ENCODE measurements around the gene SCNN1B. TPM values are rescaled to one million over a fixed set of nuclear protein-coding genes. Genes with fewer than 3 reads are reported as not detected.
"Not testable (repeated sequence)": the region's sequence is repeated elsewhere in the genome, so short reads cannot be mapped to it uniquely, and the experiment has no call there.

The SCNN1B gene
- total and polyA plus RNA-seq, 2 of the 13 experiments (the other 11 are each of a cell fraction or from before 2014, with no cell fraction given): not detected

GRCh38 chr16:23252310-23252709 is 49.8 kb upstream of the SCNN1B start:
- H3K4me2 ChIP-seq (ENCODE audit: low read depth, low read length): no peak overlapping the region
- FAIRE-seq (no peak), DNase-seq (ENCODE audit: low spot score) (no peak), ATAC-seq (no peak)
- no peak overlapping the region for H2AFZ ChIP-seq (ENCODE audit: low read length)
- POLR2A ChIA-PET: no interaction called here
- H3K9me3 ChIP-seq (ENCODE audit: low read length): no peaks in the 10 kb centered on the region
- H3K4me3 ChIP-seq (replicated peaks in 1 of 3; ENCODE audit: insufficient read depth in 1 of 3, low read depth in 2 of 3, low read length in 3 of 3): no peak overlapping the region
- intact Hi-C loops (cut with micrococcal nuclease; ENCODE audit: unreplicated experiment) (no loop called here), in situ Hi-C loops (cut with HindIII; ENCODE audit: extremely low pct_ligation_motif_present, low pct_unique_long_range_greater_than_20kb) (no loop called here)
- TF ChIP-seq ETV5 (CRISPR knock-in tag; IDR thresholded peaks at IDR 0.05; ENCODE audit: borderline replicate concordance): no peak
- no peak for TF ChIP-seq HOXA7 (CRISPR knock-in tag; IDR thresholded peaks at IDR 0.05)
- no peak for TF ChIP-seq CBX2 (IDR thresholded peaks at IDR 0.05; ENCODE audit: low read depth, low read length)
- no peak for TF ChIP-seq CBX2 (CRISPR knock-in tag; IDR thresholded peaks at IDR 0.05; ENCODE audit: low read depth)
- no peak for TF ChIP-seq MAF1 (CRISPR knock-in tag; IDR thresholded peaks at IDR 0.05; ENCODE audit: borderline replicate concordance)
- TF ChIP-seq ZNF781 (CRISPR knock-in tag; IDR thresholded peaks at IDR 0.05; ENCODE audit: borderline replicate concordance, not compliant biosample characterization): no peak
- no peak for TF ChIP-seq TBX2 (CRISPR knock-in tag; IDR thresholded peaks at IDR 0.05; ENCODE audit: borderline replicate concordance)
- TF ChIP-seq, protein P1, sequence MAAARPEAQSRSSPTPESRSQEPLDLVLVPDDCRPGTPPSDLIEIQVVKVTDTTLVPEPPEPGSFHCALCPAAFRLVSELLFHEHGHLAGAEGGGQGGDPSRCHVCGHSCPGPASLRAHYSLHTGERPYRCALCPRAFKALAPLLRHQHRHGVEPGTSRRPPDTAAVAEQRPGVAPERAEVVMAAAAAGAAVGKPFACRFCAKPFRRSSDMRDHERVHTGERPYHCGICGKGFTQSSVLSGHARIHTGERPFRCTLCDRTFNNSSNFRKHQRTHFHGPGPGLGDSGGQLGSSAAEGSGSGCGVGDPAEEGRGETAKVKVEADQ (CRISPR knock-in tag; IDR thresholded peaks at IDR 0.05; ENCODE audit: borderline replicate concordance): no peak
- TF ChIP-seq TRIM24 (CRISPR knock-in tag; IDR thresholded peaks at IDR 0.05): no peak
- TF ChIP-seq ZNF747 (CRISPR knock-in tag; IDR thresholded peaks at IDR 0.05; ENCODE audit: borderline replicate concordance): no peak
- H3K4me1 ChIP-seq (ENCODE audit: insufficient read depth, low read length): no peaks in the 10 kb centered on the region
- WGBS (ENCODE audit: low lambda C conversion rate): 49% methylated on average over 5 of the region's 5 CpGs
- no peak overlapping the region for H3K9ac ChIP-seq (ENCODE audit: insufficient read depth, low read depth, low read length)
- peaks cover 0 to 13% of the 10 kb centered on the region in 2 experiments; a peak in 3 of 5 replicates for H3K27me3 ChIP-seq (ENCODE audit: control insufficient read depth in 1 of 2, insufficient read depth in 2 of 2, low read length in 2 of 2)
- CTCF ChIA-PET (ENCODE audit: low intra/inter-chr PET ratio, low total read pairs): no interaction called here
- no peaks in the 10 kb centered on the region for H3K36me3 ChIP-seq (replicated peaks in 1 of 2; ENCODE audit: control insufficient read depth in 1 of 2, insufficient read depth in 2 of 2, low read length in 2 of 2)
- no peaks in the 10 kb centered on the region for H3K79me2 ChIP-seq (ENCODE audit: insufficient read depth, low read length)
- H4K20me1 ChIP-seq (ENCODE audit: insufficient read depth, low read length): no peaks in the 10 kb centered on the region
- no TSS peak for BruUV-seq (replicated peaks)
- no peak overlapping the region for H3K27ac ChIP-seq (ENCODE audit: extremely low read length, insufficient read depth, low read length)

DNA sequence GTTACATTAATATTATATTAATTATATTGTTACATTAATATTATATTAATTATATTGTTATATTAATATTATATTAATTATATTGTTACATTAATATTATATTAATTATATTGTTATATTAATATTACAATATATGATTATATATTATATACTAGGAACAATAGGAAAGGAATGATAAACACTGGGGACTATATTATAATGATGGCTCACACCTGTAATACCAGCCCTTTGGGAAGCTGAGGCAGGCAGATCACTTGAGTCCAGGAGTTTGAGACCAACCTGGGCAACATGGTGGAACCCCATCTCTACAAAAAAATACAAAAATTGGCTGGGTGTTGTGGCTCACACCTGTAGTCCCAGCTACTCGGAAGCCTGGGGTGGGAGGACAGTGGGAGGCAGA is 48.5 kb upstream of the SCNN1B start:
- H3K9me3 ChIP-seq (ENCODE audit: low read length); CTCF ChIA-PET (ENCODE audit: low intra/inter-chr PET ratio, low total read pairs); H3K4me2 ChIP-seq (ENCODE audit: low read depth, low read length); H3K4me1 ChIP-seq (ENCODE audit: insufficient read depth, low read length); ATAC-seq; BruUV-seq (replicated peaks); H2AFZ ChIP-seq (ENCODE audit: low read length); H3K4me3 ChIP-seq (replicated peaks in 1 of 3; ENCODE audit: insufficient read depth in 1 of 3, low read depth in 2 of 3, low read length in 3 of 3); DNase-seq (ENCODE audit: low spot score); H3K9ac ChIP-seq (ENCODE audit: insufficient read depth, low read depth, low read length); intact Hi-C loops (cut with micrococcal nuclease; ENCODE audit: unreplicated experiment); H3K27ac ChIP-seq (ENCODE audit: extremely low read length, insufficient read depth, low read length); H3K79me2 ChIP-seq (ENCODE audit: insufficient read depth, low read length); in situ Hi-C loops (cut with HindIII; ENCODE audit: extremely low pct_ligation_motif_present, low pct_unique_long_range_greater_than_20kb); POLR2A ChIA-PET; H4K20me1 ChIP-seq (ENCODE audit: insufficient read depth, low read length); FAIRE-seq; H3K36me3 ChIP-seq (replicated peaks in 1 of 2; ENCODE audit: control insufficient read depth in 1 of 2, insufficient read depth in 2 of 2, low read length in 2 of 2): not testable (repeated sequence)
- 34% methylated on average over 1 of the region's 1 CpG for WGBS (ENCODE audit: low lambda C conversion rate)
- H3K27me3 ChIP-seq (ENCODE audit: control insufficient read depth in 1 of 2, insufficient read depth in 2 of 2, low read length in 2 of 2): peaks cover 2 to 17% of the 10 kb centered on the region in 2 experiments; a peak in 4 of 5 replicates

Measured in HepG2 (cell line).